Left renal cortex interstitium (tissue), 4 donors: ENCODE results near the gene RUNX1. TPM values are rescaled to one million over a fixed set of nuclear protein-coding genes. Genes with fewer than 3 reads are reported as not detected.

ENCODE experiments used
- DNase-seq, 4 donors: peaks; one replicate each; pipeline ENCODE4 v3.0.0-alpha.2; 2013; ENCODE audit warnings: low read depth in 4 of 4, low spot score in 2 of 4, missing footprints in 1 of 4
- polyA plus RNA-seq, 4 donors: library from polyadenylated mRNA; unstranded; fragments of 120-200 nt; gene quantifications; one replicate each; pipeline ENCODE4 v1.2.1, GENCODE V29; 2013; ENCODE audit not compliant: insufficient read length in 4 of 4

Gene RUNX1
- polyA plus RNA-seq, 4 donors: 1.5 to 3.6 (median 2.7) TPM

- no peak for DNase-seq
These were observed 162.6 kb downstream of the RUNX1 start for GRCh38 chr21:34886240-34887104.

GRCh38 chr21:34885626-34886239 is 163.4 kb downstream of the RUNX1 start:
- DNase-seq: no peak

- no peak for DNase-seq
These were observed 164.0 kb downstream of the RUNX1 start for GRCh38 chr21:34885125-34885524.

GRCh38 chr21:34884346-34884929 is 164.7 kb downstream of the RUNX1 start:
- no peak for DNase-seq

- no peak for DNase-seq
These were observed 165.4 kb downstream of the RUNX1 start for GRCh38 chr21:34883491-34884271.

- DNase-seq: no peak
These were observed 166.4 kb downstream of the RUNX1 start for GRCh38 chr21:34882719-34883131.

- no peak for DNase-seq
These were observed 167.2 kb downstream of the RUNX1 start for GRCh38 chr21:34881839-34882371.

GRCh38 chr21:34881421-34881820 is 167.7 kb downstream of the RUNX1 start:
- no peak for DNase-seq

- DNase-seq: no peak
These were observed 168.7 kb downstream of the RUNX1 start for GRCh38 chr21:34880401-34880800.

- no peak for DNase-seq
These were observed 170.2 kb downstream of the RUNX1 start for GRCh38 chr21:34878940-34879339.

- no peak for DNase-seq
These were observed 170.6 kb downstream of the RUNX1 start for GRCh38 chr21:34878501-34878900.

- DNase-seq: no peak
These were observed 171.5 kb downstream of the RUNX1 start for GRCh38 chr21:34877485-34878128.

GRCh38 chr21:34875830-34876229 is 173.3 kb downstream of the RUNX1 start:
- DNase-seq: no peak

GRCh38 chr21:34874684-34875513 is 174.2 kb downstream of the RUNX1 start:
- no peak for DNase-seq

GRCh38 chr21:34871026-34871908 is 177.8 kb downstream of the RUNX1 start:
- DNase-seq: no peak

- no peak for DNase-seq
These were observed 178.9 kb downstream of the RUNX1 start for GRCh38 chr21:34870246-34870645.

GRCh38 chr21:34869545-34869944 is 179.6 kb downstream of the RUNX1 start:
- no peak for DNase-seq

GRCh38 chr21:34867785-34868184 is 181.3 kb downstream of the RUNX1 start:
- DNase-seq: no peak
